ENCODE measurements around the gene KIF19. TPM values are rescaled to one million over a fixed set of nuclear protein-coding genes. Genes with fewer than 3 reads are reported as not detected.

KIF19 gene
- total RNA-seq, 1 donor from 2014 or later = not detected

DNA sequence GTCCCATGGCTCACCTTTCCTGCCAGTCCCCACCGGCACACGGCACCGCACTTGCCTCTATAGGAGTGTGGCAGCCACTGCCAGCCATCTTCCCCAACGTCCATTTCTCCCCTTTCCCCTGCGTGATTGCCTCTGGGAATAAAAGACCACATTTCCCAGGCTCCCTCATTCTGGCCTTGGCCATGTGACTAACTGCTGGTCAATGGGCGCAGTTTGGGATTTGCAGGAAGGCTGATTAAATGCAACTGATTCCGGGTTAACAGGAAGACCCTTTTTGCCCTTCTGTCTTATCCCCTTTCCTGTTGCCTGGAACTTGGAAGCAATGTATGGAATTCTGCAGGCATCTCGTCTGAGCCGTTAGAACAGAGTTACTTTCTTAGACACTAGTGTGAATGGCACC is 32.7 kb downstream of the KIF19 start:
- Mint-ChIP-seq H3K27me3 (ENCODE audit: unreplicated experiment) (peaks cover 34% of the 10 kb centered on the region), H3K4me3 (ENCODE audit: unreplicated experiment) (no peak overlapping the region), H3K36me3 (ENCODE audit: unreplicated experiment) (no peaks in the 10 kb centered on the region), H3K4me1 (ENCODE audit: unreplicated experiment) (no peaks in the 10 kb centered on the region), H3K27ac (ENCODE audit: unreplicated experiment) (no peak overlapping the region), H3K9me3 (ENCODE audit: unreplicated experiment) (no peaks in the 10 kb centered on the region)
- no peak for DNase-seq (ENCODE audit: extremely low spot score, unreplicated experiment)
- TF ChIP-seq, protein P1, sequence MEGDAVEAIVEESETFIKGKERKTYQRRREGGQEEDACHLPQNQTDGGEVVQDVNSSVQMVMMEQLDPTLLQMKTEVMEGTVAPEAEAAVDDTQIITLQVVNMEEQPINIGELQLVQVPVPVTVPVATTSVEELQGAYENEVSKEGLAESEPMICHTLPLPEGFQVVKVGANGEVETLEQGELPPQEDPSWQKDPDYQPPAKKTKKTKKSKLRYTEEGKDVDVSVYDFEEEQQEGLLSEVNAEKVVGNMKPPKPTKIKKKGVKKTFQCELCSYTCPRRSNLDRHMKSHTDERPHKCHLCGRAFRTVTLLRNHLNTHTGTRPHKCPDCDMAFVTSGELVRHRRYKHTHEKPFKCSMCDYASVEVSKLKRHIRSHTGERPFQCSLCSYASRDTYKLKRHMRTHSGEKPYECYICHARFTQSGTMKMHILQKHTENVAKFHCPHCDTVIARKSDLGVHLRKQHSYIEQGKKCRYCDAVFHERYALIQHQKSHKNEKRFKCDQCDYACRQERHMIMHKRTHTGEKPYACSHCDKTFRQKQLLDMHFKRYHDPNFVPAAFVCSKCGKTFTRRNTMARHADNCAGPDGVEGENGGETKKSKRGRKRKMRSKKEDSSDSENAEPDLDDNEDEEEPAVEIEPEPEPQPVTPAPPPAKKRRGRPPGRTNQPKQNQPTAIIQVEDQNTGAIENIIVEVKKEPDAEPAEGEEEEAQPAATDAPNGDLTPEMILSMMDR (IDR thresholded peaks at IDR 0.05) = no peak

DNA sequence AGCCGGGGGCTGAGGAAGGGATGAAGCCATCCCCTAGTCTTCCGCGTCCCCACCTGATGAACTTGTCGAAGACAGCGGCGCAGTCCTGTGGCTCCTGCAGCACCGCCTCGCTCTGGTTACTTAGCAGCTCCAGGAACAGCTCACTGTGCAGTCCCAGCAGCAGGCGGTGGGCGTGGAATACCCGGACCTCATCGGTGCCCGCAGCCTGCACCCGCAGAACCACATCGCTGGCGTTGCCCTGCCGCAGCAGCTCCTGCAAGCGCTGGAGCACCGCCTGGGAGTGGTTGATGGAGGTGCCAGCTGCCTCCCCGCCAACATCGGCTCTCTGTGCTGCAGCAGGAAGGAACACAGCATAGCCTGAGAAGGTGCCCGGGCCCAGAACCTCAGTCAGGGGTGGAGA is 33.9 kb downstream of the KIF19 start:
- Mint-ChIP-seq H3K36me3 (ENCODE audit: unreplicated experiment) (no peaks in the 10 kb centered on the region), H3K27ac (ENCODE audit: unreplicated experiment) (no peak overlapping the region), H3K27me3 (ENCODE audit: unreplicated experiment) (peaks cover 27% of the 10 kb centered on the region), H3K9me3 (ENCODE audit: unreplicated experiment) (no peaks in the 10 kb centered on the region), H3K4me1 (ENCODE audit: unreplicated experiment) (no peaks in the 10 kb centered on the region), H3K4me3 (ENCODE audit: unreplicated experiment) (no peak overlapping the region)
- TF ChIP-seq, protein P1 (IDR thresholded peaks at IDR 0.05) = no peak
- DNase-seq (ENCODE audit: extremely low spot score, unreplicated experiment) = no peak

DNA sequence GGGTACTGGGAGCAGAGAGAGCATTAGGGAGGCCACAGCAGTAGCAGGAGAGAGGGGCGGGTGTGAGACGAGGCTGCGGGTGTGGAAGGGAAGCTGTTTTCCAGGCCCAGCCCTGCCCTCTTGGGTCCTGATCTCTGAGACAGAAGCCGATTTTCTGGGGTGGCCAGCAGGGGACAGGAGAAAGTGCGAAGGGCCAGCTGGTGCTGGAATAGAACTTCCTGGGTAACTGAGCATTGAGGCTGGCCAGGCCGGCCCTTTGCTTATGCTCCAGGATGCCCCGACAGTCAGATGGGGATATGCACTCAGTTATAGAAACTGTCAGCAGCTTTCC is 34.8 kb downstream of the KIF19 start:
- Mint-ChIP-seq H3K36me3 (ENCODE audit: unreplicated experiment) (no peaks in the 10 kb centered on the region), H3K4me1 (ENCODE audit: unreplicated experiment) (no peaks in the 10 kb centered on the region), H3K27me3 (ENCODE audit: unreplicated experiment) (peaks cover 25% of the 10 kb centered on the region), H3K27ac (ENCODE audit: unreplicated experiment) (no peak overlapping the region), H3K9me3 (ENCODE audit: unreplicated experiment) (no peaks in the 10 kb centered on the region), H3K4me3 (ENCODE audit: unreplicated experiment) (no peak overlapping the region)
- TF ChIP-seq, protein P1 (IDR thresholded peaks at IDR 0.05) = no peak
- no peak for DNase-seq (ENCODE audit: extremely low spot score, unreplicated experiment)

DNA sequence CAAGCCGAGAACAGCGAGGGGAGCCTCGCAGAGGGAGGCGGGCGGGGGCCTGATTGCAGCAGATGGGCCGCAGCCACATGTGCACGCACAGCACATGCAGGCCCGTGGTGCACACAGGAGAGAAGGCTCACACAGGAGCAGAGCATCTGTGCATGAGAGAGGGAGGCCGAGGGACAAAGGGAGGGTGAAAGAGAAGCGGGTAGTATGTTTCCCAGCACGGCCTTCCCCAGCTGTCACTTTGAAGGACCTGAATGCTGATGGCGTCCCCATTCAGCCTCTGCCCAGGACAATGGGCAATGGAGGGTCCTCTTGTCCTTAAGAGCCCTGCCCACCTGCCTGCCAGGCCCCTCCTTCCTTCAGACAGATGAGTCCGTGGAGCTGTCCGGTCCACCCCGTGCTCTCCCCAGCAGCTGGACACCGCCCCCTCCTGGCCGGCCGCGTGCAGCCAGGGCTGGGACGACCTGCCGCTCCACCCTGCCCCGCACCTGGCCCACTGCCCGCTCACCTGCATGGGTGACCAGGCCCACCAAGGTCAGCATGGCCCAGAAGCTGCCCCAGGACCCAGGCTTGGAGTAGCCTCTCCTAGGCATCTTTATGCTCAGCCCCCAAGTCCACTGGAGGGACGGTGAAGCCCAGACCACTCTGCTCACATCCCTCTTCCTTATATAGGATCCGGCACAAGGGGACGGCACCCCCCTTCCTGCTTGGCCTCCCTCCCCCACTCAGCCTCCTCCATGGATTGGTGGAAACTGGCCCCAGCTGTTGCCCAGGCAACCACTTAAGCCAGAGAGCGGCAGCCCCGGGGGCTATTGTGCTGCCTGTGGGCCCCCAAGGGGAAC is 35.4 kb downstream of the KIF19 start, which contains the start of gene BTBD17:
Gene BTBD17, minus strand, starts transcription at position 639 of the 839 bp plus-strand sequence. Its CDS starts 49 bp downstream, at position 590.
- H3K9me3 Mint-ChIP-seq (ENCODE audit: unreplicated experiment) = no peaks in the 10 kb centered on the region
- DNase-seq (ENCODE audit: extremely low spot score, unreplicated experiment) = no peak
- H3K4me3 Mint-ChIP-seq (ENCODE audit: unreplicated experiment) = no peak within 1 kb of the TSS
- H3K27ac Mint-ChIP-seq (ENCODE audit: unreplicated experiment) = no peak within 1 kb of the TSS
- H3K27me3 Mint-ChIP-seq (ENCODE audit: unreplicated experiment) = peaks cover 21% of the 10 kb centered on the region
- H3K36me3 Mint-ChIP-seq (ENCODE audit: unreplicated experiment) = no peaks in the 10 kb centered on the region
- TF ChIP-seq, protein P1 (IDR thresholded peaks at IDR 0.05) = peak; percentile 56
- no peaks in the 10 kb centered on the region for H3K4me1 Mint-ChIP-seq (ENCODE audit: unreplicated experiment)

DNA sequence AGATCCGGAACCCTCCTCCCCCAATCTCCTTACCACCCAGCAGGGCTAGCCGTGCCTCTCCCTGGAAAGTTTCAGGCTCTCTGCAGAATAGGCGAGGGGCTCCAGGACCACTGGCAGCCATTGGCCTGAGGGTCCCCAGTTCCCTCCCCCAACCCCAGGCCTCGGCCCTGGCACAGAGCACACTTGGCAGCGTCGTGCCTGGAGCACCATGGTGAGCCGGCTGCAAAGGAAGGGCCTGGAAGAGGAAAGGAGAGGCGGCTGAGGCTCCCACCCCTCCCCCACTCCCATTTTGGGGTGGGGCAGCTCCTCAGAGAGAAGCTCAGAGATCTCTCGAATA is 36.0 kb downstream of the KIF19 start:
- Mint-ChIP-seq H3K9me3 (ENCODE audit: unreplicated experiment) (no peaks in the 10 kb centered on the region), H3K4me3 (ENCODE audit: unreplicated experiment) (no peak overlapping the region), H3K27ac (ENCODE audit: unreplicated experiment) (no peak overlapping the region), H3K27me3 (ENCODE audit: unreplicated experiment) (peaks cover 21% of the 10 kb centered on the region), H3K36me3 (ENCODE audit: unreplicated experiment) (no peaks in the 10 kb centered on the region), H3K4me1 (ENCODE audit: unreplicated experiment) (no peaks in the 10 kb centered on the region)
- TF ChIP-seq, protein P1 (IDR thresholded peaks at IDR 0.05) = no peak
- DNase-seq (ENCODE audit: extremely low spot score, unreplicated experiment) = no peak
